ENCODE data around the gene SCN10A.

GRCh38 chr3:38757721-38758120, 58.3 kb downstream of the SCN10A start:
- TF ChIP-seq POLR2A (IDR thresholded peaks at IDR 0.05): no peak
- TF ChIP-seq, protein P1, sequence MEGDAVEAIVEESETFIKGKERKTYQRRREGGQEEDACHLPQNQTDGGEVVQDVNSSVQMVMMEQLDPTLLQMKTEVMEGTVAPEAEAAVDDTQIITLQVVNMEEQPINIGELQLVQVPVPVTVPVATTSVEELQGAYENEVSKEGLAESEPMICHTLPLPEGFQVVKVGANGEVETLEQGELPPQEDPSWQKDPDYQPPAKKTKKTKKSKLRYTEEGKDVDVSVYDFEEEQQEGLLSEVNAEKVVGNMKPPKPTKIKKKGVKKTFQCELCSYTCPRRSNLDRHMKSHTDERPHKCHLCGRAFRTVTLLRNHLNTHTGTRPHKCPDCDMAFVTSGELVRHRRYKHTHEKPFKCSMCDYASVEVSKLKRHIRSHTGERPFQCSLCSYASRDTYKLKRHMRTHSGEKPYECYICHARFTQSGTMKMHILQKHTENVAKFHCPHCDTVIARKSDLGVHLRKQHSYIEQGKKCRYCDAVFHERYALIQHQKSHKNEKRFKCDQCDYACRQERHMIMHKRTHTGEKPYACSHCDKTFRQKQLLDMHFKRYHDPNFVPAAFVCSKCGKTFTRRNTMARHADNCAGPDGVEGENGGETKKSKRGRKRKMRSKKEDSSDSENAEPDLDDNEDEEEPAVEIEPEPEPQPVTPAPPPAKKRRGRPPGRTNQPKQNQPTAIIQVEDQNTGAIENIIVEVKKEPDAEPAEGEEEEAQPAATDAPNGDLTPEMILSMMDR (IDR thresholded peaks at IDR 0.05): no peak
